Measurements from ENCODE around the gene ICE2. TPM values are rescaled to one million over a fixed set of nuclear protein-coding genes. Genes with fewer than 3 reads are reported as not detected.

The ICE2 gene
- total RNA-seq, 8 experiments from 2014 or later: 20.2 to 66.5 (median 28.7) TPM

DNA sequence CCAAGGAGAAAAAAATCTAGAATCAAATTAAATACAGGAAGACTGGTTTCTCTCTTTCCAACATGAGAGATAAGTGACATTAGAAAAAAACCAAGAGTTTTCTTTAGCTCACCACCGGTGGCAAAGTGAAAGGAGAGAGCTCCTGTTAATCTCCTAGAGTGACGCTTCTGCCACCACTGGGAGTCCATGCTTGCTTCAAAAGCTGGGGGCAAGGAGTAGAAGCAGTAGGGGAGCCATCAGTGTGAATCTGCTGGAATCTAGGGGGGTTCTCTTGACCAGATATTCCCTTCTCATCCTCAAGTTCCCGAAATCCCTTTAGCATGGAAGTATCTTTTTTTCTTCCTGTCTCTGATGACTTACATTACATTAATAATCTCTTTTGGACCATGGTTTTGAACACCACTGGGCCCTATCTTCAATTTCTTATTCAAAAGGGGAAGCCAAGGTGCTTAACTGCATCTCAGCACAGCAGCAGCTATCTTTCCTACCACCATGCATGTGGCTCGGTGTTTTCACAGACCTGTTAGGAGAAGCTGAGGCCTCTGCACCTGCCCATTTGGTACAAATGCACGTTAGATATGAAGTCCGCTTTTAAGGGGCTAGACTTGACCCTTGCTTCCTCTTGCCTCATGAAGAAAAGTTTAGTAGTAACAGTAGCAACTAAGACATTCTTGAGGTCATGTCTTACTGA lies 6.6 kb upstream of the ICE2 start:
- no peak overlapping the region for H3K4me3 ChIP-seq
- no peaks in the 10 kb centered on the region for H3K4me1 ChIP-seq (replicated peaks in 1 of 2)
- 69 to 100% (median 86%) methylated on average over 2 to 6 of the region's 6 CpGs; no CpG with 5 or more reads in 1 of the 10 experiments for WGBS, 10 experiments
- ATAC-seq (replicated peaks in 6 of 8): no peak
- in situ Hi-C loops (cut with MboI; ENCODE audit: low pct_unique_long_range_greater_than_20kb in 2 of 9, low sequenced_read_pairs in 9 of 9, unreplicated experiment in 9 of 9): no loop called here
- no peak overlapping the region for H3K27ac ChIP-seq

DNA sequence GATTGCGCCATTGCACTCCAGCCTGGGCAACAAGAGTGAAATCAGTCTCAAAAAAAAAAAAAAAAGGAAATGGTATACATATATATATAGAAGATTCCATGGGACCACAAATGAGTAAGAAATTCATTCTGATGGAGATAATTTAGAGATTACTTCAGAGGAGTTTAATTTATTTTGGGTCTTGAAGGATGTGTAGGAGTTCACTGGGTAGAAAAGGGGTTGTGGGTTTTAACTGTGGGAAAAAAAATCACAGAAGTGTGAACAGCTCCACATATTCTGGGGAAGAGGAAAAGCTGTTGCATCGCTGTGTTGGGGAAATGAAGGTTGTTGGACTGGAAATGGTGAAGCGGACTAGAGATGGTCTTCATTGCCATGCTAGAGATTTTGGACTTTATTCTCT lies 4.1 kb upstream of the ICE2 start:
- ATAC-seq (replicated peaks in 6 of 8): no peak
- in situ Hi-C loops (cut with MboI; ENCODE audit: low pct_unique_long_range_greater_than_20kb in 2 of 9, low sequenced_read_pairs in 9 of 9, unreplicated experiment in 9 of 9): no loop called here
- H3K27ac ChIP-seq: no peak overlapping the region
- WGBS, 10 experiments: 94 to 100% (median 98%) methylated on average over 1 to 3 of the region's 3 CpGs
- H3K4me1 ChIP-seq (replicated peaks in 1 of 2): peaks cover 0 to 8% of the 10 kb centered on the region in 2 donors
- H3K4me3 ChIP-seq: no peak overlapping the region

DNA sequence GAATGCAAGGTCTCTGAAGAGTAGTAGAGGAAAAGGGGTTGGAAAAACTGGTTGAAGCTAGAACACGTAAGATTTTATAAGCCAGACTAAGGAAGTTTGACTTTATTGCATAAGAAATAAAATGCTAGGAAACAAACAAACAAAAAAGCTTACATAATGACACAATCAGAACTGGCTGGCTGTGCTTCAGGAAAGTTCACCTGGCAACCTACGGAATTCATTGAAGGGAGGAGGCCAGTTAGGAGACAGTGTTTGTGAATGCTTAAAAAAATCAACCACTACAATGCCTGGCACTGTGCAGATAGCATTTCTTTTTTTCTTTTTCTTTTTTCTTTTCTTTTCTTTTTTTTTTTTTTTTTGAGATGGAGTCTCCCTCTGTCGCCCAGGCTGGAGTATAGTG lies 1.9 kb upstream of the ICE2 start:
- H3K4me1 ChIP-seq (replicated peaks in 1 of 2): peaks cover 11 to 27% of the 10 kb centered on the region in 2 donors
- 78 to 100% (median 96%) methylated on average over 1 to 3 of the region's 3 CpGs; no CpG with 5 or more reads in 1 of the 10 experiments for WGBS, 10 experiments
- ATAC-seq (replicated peaks in 6 of 8): no peak

DNA sequence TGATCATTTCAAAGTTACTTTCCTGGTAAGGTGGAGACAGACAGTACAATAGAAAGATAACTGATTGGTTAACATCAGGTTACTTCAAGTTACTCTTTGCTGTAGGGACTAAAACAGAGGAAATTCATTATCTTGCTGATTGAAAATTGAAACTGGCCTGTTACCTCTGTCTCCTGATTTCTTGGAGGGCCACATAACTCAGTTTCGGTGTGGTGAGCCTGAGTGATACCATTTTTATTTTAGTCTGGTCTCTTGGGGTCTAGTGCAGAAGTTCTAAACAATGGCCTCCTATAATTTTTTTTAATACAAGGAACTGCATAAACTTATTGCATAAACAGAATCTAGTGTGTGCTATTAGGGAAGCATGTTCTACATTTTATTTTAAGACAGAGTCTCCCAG lies 1.2 kb upstream of the ICE2 start:
- Histone ChIP-seq H3K4me3 (no peak overlapping the region), H3K27ac (no peak overlapping the region), H3K4me1 (replicated peaks in 1 of 2) (peaks cover 11 to 27% of the 10 kb centered on the region in 2 donors)
- in situ Hi-C loops (cut with MboI; ENCODE audit: low pct_unique_long_range_greater_than_20kb in 2 of 9, low sequenced_read_pairs in 9 of 9, unreplicated experiment in 9 of 9): no loop called here
- 93 to 100% (median 100%) methylated on average over 1 of the region's 1 CpG; no CpG with 5 or more reads in 3 of the 10 experiments for WGBS, 10 experiments
- ATAC-seq (replicated peaks in 6 of 8): no peak

More for the DNA sequence above, 1.9 kb upstream of the ICE2 start:
- Histone ChIP-seq H3K27ac (no peak overlapping the region), H3K4me3 (no peak overlapping the region)
- in situ Hi-C loops (cut with MboI; ENCODE audit: low pct_unique_long_range_greater_than_20kb in 2 of 9, low sequenced_read_pairs in 9 of 9, unreplicated experiment in 9 of 9): no loop called here

DNA sequence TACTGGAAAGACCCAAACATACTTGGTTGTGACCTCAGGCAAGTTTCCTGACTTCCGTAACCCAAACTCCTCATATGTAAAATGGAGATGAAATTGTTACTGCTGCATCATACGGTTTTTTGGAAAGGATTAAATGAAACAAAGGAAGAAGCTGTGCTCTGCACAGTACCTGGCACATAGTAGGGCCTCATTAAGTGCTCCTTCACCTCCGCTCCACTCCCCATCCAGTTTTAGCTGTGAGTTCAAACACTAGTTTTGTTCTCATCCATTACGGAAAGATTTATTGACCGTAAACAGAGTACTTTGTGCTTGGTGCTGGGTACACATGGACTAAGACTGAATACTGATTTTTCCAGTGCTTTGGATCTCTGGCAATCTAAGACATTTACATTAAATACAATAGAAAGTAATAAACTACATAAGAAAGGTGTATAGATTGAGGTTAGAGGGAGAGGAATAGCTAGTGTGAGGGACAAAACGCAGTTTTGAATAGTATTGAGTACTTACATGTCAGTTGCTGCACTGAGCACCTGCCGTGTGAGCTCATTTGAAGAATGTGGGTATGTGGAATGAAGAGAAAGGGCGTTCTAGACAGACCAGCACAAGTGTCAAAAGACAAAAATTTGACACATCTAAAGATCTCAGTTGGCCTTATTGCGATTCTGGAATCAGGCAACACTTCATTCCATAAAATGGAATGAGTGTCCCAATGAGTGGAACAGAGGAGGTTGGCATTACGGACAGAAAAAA lies 594 bp upstream of the ICE2 start:
- Histone ChIP-seq H3K27ac (peak overlapping the region; percentile 87 to 94), H3K4me3 (peak overlapping the region; percentile 46 to 72 (median 58)), H3K4me1 (replicated peaks in 1 of 2) (peaks cover 11 to 27% of the 10 kb centered on the region in 2 donors)
- in situ Hi-C loops (cut with MboI; ENCODE audit: low pct_unique_long_range_greater_than_20kb in 2 of 9, low sequenced_read_pairs in 9 of 9, unreplicated experiment in 9 of 9): no loop called here
- peak in 3 of 8 experiments; percentile 0 to 2 (median 2) for ATAC-seq (replicated peaks in 6 of 8)
- 33 to 81% (median 57%) methylated on average over 3 to 10 of the region's 10 CpGs for WGBS, 10 experiments

DNA sequence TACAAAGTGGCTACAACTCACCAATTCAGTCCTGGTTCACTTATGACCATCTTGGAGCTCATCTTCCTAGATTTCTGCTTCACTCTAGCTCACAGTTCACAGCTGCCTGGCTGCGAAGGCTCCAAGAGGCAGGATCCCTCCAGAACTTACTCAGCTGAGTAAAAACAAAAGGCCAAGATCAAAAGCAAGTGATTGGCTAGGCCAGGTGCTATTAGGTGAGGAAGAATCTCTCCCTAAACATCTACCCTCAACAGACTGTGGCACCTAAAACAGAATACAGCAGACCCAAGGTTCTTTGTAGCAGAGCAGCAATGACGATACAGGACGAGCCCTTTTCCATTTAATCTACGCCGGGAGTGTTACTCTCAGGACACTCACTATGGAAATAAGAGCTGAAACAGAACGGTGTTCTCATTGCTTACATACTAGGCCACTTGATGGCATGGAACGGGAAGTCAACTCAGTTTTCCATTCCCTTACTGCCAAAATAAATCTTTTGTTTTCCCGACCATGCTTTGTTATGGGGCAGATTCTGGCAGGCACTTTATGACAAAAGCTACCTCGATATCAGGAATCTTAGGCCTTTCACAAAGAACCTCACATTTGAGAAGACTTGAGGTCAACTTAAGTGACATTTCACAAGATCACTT lies 901 bp downstream of the ICE2 start:
- Histone ChIP-seq H3K4me3 (peak overlapping the region; percentile 46 to 72 (median 58)), H3K27ac (peak overlapping the region; percentile 87 to 94), H3K4me1 (replicated peaks in 1 of 2) (peaks cover 11 to 27% of the 10 kb centered on the region in 2 donors)
- peak in 3 of 8 experiments; percentile 2 to 6 (median 6) for ATAC-seq (replicated peaks in 6 of 8)
- 0 to 11% (median 6%) methylated on average over 1 to 9 of the region's 9 CpGs; no CpG with 5 or more reads in 1 of the 10 experiments for WGBS, 10 experiments
- in situ Hi-C loops (cut with MboI; ENCODE audit: low pct_unique_long_range_greater_than_20kb in 2 of 9, low sequenced_read_pairs in 9 of 9, unreplicated experiment in 9 of 9): no loop called here

DNA sequence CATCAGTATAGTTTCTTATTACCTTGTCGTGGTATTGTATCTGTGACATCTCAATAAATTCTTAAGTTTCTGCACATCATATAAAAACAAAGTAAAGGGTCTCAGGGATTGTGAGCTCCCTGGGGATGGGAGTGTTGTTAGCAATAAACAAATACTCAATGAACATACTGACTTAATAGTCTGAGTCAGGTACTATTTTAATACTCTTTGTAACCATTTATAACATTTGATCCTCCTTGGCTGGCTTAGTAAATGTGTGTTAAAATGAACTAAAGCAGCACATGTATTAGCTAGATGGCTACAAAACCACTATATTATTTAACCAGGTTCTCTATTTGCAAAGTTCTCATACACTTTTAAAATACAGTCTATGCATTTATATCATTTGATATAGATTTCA lies 1.8 kb downstream of the ICE2 start:
- 20 to 100% (median 75%) methylated on average over 1 of the region's 1 CpG; no CpG with 5 or more reads in 3 of the 10 experiments for whole genome bisulfite sequencing, 10 experiments
- Histone ChIP-seq H3K4me3 (peak overlapping the region in 1 of 5 donors; percentile 72), H3K4me1 (replicated peaks in 1 of 2) (peaks cover 11 to 27% of the 10 kb centered on the region in 2 donors), H3K27ac (no peak overlapping the region)
- ATAC-seq (replicated peaks in 6 of 8): no peak
- in situ Hi-C loops (cut with MboI; ENCODE audit: low pct_unique_long_range_greater_than_20kb in 2 of 9, low sequenced_read_pairs in 9 of 9, unreplicated experiment in 9 of 9): no loop called here

DNA sequence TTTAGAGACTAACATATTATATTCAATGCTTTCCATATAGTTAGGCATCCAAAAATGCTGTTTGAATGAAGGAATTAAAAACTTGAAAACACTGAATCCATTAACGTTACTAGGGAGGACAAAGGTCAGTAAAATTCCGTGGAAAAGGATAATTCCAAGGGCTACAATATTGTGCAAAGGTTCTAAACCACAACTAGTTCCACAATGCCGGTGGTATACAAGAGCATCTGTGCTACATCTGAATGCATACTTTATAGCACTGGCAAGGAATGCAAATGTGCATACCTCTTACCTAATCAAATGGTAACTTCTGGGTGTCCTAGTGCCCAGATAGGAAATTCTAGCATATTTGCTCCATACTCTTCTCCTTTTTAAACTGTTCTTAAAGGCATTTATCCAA lies 2.2 kb downstream of the ICE2 start:
- peaks cover 11 to 27% of the 10 kb centered on the region in 2 donors for H3K4me1 ChIP-seq (replicated peaks in 1 of 2)
- in situ Hi-C loops (cut with MboI; ENCODE audit: low pct_unique_long_range_greater_than_20kb in 2 of 9, low sequenced_read_pairs in 9 of 9, unreplicated experiment in 9 of 9): no loop called here
- no peak overlapping the region for H3K27ac ChIP-seq
- H3K4me3 ChIP-seq: no peak overlapping the region
- WGBS, 10 experiments: 0 to 89% (median 63%) methylated on average over 2 to 3 of the region's 3 CpGs; no CpG with 5 or more reads in 3 of the 10 experiments
- ATAC-seq (replicated peaks in 6 of 8): no peak

DNA sequence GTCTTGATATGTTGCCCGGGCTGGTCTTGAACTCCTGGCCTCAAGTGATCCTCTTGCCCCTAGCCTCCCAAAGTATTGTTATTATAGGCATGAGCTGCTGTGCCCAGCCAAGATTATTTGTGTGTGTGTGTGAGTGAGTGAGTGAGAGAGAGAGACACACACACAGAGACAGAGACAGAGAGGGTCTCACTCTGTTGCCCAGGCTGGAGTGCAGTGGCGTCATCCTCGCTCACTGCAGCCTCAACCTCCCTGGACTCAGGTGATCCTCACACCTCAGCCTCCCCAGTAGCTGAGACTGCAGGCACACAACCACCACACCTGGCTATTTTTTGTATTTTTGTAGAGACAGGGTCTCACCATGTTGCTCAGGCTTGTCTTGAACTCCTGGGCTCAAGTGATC lies 5.8 kb downstream of the ICE2 start:
- Histone ChIP-seq H3K4me3 (no peak overlapping the region), H3K27ac (no peak overlapping the region), H3K4me1 (replicated peaks in 1 of 2) (peaks cover 11 to 20% of the 10 kb centered on the region in 2 donors)
- WGBS, 10 experiments: 40 to 100% (median 90%) methylated on average over 1 to 3 of the region's 3 CpGs; no CpG with 5 or more reads in 6 of the 10 experiments
- no peak for ATAC-seq (replicated peaks in 6 of 8)
- in situ Hi-C loops (cut with MboI; ENCODE audit: low pct_unique_long_range_greater_than_20kb in 2 of 9, low sequenced_read_pairs in 9 of 9, unreplicated experiment in 9 of 9): no loop called here

DNA sequence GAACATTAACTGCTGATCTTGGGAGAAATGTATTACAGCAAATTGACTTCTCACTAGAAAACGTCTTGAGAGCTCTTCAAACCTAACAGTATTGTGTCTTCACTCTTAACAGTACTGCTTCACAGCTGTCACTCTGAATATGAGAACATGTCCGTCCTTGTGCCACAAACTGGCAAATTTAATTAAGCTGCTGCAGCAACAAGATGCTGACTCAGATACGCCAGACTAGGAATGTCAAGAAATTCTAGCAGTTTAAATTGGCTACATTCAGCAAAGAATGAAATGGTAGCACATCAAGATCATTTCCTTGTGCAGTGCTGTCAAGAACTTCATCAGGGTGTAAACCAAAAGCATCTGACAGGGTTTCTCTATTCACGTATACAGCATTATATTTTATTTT lies 7.6 kb downstream of the ICE2 start:
- Histone ChIP-seq H3K27ac (no peak overlapping the region), H3K4me3 (no peak overlapping the region), H3K4me1 (replicated peaks in 1 of 2) (peaks cover 0 to 3% of the 10 kb centered on the region in 2 donors)
- in situ Hi-C loops (cut with MboI; ENCODE audit: low pct_unique_long_range_greater_than_20kb in 2 of 9, low sequenced_read_pairs in 9 of 9, unreplicated experiment in 9 of 9): no loop called here
- 22 to 100% (median 85%) methylated on average over 1 to 4 of the region's 4 CpGs for WGBS, 10 experiments
- ATAC-seq (replicated peaks in 6 of 8): peak in 3 of 8 experiments; percentile 26 to 62 (median 41)

DNA sequence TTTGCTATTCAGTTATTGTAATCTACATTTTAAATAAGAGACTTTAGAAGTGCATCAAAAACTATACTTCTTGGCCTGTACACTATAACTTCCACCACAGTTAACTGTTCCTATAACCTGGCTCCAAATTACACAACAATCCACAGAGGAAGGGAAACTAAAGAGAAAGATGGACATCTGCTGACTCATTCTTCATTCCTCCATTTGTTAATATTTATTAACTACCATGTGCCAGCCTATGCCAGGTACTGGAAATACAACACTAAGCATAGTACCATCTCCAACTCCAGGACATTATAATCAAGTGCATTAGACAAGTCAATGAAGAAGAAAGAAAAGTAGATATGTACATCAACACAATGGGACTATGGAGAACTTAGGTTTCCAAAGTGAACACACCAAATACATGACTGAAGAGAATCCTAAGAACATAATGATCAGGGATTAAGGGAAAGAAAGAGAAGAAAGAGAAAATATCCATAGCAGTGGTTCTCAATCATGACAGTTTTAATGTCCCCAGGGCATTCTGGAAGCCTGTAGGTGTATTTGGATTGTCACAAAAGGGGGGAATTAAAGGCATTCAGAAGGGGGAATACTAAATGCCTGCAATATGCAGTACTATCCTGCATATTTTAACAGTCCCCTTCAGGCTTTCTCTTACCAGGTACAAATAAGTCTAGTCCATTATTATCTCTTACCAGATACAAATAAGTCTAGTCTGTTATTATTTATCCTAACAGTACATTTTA lies 8.9 kb downstream of the ICE2 start:
- in situ Hi-C loops (cut with MboI; ENCODE audit: low pct_unique_long_range_greater_than_20kb in 2 of 9, low sequenced_read_pairs in 9 of 9, unreplicated experiment in 9 of 9): no loop called here
- peak in 1 of 8 experiments; percentile 38 for ATAC-seq (replicated peaks in 6 of 8)
- no peak overlapping the region for H3K4me3 ChIP-seq
- H3K4me1 ChIP-seq (replicated peaks in 1 of 2): no peaks in the 10 kb centered on the region
- no peak overlapping the region for H3K27ac ChIP-seq

DNA sequence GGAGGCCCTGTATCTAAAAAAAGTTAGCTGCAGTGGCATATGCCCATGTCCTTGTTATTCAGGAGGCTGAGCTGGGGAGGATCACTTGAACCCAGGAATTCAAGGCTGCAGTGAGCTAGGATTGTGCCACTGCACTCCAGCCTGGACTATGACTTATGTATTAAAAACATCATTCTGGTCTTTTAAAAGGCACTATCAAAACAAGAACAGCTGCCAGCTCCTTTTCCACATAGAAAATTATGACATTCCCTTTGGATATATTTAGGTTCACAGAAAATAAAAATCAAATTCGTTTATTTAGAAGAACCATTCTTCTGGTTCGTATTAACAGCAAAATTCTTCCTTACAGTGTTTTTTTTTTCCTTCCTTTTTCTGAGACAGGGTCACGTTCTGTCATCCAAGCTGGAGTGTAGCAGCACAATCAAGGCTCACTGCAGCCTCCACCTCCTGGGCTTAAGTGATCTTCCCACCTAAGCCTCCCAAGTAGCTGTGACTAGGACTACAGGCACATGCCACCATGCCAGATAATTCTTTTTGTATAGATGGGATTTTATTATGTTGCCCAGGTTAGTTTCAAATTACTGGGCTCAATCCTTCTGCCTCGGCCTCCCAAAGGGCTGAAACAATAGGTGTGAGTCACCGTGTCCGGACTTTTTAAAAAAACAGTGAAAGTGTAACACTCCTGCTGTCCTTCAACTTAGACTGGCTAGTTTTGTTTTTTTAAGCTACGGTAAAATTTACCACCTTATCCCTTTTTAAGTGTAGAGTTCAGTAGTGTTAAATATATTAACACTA lies 13.9 kb downstream of the ICE2 start:
- in situ Hi-C loops (cut with MboI; ENCODE audit: low pct_unique_long_range_greater_than_20kb in 2 of 9, low sequenced_read_pairs in 9 of 9, unreplicated experiment in 9 of 9): no loop called here
- ATAC-seq (replicated peaks in 6 of 8): no peak

More for the DNA sequence above, 13.9 kb downstream of the ICE2 start:
- no peak overlapping the region for H3K27ac ChIP-seq
- H3K4me3 ChIP-seq: no peak overlapping the region
- H3K4me1 ChIP-seq (replicated peaks in 1 of 2): no peaks in the 10 kb centered on the region
- 70 to 100% (median 79%) methylated on average over 1 to 7 of the region's 7 CpGs for WGBS, 10 experiments

Measured in motor neuron (in vitro differentiated cells).